Renal cortical epithelial cell (primary cell): ENCODE measurements around the gene CCDC73. TPM values are rescaled to one million over a fixed set of nuclear protein-coding genes. Genes with fewer than 3 reads are reported as not detected.
"Not testable (repeated sequence)": the region's sequence is repeated elsewhere in the genome, so short reads cannot be mapped to it uniquely, and the experiment has no call there.

ENCODE experiments used
- DNase-seq: peaks from one replicate; pipeline ENCODE4 v3.0.0-alpha.2; 2011; ENCODE audit warnings: low read depth
- total RNA-seq: library from RNA; depleted of rRNA; stranded (reverse); fragments of >200 nt; gene quantifications from 2 replicates; pipeline ENCODE4 v1.2.3, GENCODE V29; 2014

CCDC73 gene
- total RNA-seq = 0.17 and 0.30 TPM in 2 replicates

- DNase-seq = no peak
These were observed at the start of gene CCDC73 for GRCh38 chr11:32794439-32794838. TSS of gene CCDC73 (minus strand) at chr11:32794662. CDS start at chr11:32760243, 34,419 bp downstream.

GRCh38 chr11:32843544-32843943, 49.1 kb upstream of the CCDC73 start:
- DNase-seq = no peak

GRCh38 chr11:32840587-32840986, 46.1 kb upstream of the CCDC73 start:
- DNase-seq = peak; percentile 61

GRCh38 chr11:32839308-32839707, 44.8 kb upstream of the CCDC73 start:
- DNase-seq = no peak

GRCh38 chr11:32838505-32839274, 44.2 kb upstream of the CCDC73 start:
- DNase-seq = peak; percentile 89

DNA sequence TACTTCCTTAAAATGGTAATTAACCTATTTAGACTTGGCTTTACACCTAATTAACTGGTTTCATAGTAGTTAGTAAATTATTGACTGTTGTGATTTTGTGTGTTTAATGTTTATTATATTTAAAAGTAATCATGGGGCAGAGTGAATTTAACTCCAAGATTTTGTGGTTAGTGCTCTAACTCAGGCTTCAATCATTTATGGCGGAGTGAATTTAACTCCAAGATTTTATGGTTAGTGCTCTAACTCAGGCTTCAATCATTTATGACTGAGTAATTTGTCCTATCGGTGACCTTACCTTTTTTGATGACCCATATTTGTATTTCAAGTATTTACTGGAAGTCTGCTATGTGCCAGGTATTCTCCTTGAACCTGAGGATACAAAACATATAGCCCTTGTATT, 42.5 kb upstream of the CCDC73 start:
- DNase-seq = peak; percentile 56

DNA sequence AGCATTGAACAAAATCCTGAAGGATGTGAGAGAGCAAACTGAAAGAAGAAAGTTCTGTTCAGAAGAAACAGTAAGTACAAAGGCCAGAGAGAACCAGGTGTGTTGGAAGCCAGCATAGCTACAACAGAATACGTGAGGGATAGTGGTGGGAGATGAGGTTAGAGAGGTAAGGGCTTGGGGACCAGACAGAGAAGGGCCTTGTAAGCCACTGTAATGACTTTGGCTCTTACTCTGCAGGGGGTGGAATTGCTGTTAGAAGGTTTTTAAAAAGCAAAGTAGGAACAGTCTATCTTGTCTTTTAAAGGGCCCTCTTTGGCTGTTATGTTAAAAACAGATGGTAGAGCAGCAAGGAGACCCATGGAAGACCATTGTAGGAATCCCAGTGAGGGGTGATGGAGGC, 39.5 kb upstream of the CCDC73 start:
- DNase-seq = no peak

- peak; percentile 89 for DNase-seq
These were observed 36.8 kb upstream of the CCDC73 start for GRCh38 chr11:32831221-32831620.

GRCh38 chr11:32830796-32831195, 36.3 kb upstream of the CCDC73 start:
- peak; percentile 32 for DNase-seq

- peak; percentile 90 for DNase-seq
These were observed 35.9 kb upstream of the CCDC73 start for GRCh38 chr11:32830413-32830738.

DNA sequence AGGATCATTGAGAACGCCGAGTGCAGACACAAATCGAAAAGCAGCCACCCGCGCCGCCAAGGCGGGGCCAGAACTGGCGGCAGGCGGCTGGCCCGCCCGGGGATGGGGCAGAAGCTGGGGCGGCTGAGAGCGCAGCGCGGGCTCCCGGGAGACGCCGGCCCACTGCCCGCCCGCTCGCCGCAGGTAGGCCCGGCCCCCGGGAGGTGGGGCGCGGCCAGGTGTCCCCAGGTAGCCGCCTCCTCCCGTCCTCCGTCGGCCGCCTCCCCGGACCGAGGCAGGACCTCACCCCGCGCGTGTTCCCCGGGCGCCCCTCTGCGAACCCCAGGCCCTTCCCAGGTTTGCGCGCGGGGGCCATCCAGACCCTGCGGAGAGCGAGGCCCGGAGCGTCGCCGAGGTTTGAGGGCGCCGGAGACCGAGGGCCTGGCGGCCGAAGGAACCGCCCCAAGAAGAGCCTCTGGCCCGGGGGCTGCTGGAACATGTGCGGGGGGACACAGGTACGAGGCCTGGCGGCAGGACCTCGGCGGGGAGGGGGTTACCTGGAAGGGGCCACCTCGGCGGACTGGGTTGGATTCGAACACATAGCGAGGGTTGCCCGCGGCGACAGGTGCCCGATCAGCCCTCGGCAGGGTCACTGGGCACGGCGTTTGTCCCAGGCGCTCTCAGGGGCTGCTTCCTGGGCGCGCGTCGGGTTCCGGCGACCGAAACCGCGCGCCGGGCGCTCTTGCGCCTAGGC, 35.4 kb upstream of the CCDC73 start, which contains the start of gene PRRG4:
TSS of gene PRRG4 (plus strand) at position 248 of the 733 bp plus-strand sequence. CDS start 603 bp downstream, outside the sequence.
- peak; percentile 61 for DNase-seq

DNA sequence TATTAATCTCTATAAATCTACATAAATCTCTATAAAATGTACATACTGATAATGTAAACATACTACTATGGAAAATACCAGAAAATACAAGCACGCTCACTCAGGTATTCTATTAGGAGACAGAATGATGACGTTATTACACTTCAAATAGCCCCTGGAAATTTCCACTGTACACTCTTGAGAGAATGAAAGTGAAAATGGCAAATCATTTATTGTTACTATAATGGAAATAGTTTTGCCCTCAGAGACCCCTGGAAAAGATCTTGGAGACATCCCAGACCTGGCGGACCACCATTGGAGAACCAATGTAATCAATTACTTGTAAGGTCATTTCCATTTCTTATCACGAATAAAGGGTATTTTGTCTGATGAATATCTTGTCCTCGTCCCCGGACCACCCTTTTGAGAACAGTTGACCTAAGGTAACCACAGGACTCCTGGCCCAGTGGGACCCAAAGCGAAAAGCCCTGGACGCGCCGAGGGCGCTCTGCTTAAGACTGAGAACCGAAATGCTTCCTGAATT, 34.8 kb upstream of the CCDC73 start:
- DNase-seq = peak; percentile 57

DNA sequence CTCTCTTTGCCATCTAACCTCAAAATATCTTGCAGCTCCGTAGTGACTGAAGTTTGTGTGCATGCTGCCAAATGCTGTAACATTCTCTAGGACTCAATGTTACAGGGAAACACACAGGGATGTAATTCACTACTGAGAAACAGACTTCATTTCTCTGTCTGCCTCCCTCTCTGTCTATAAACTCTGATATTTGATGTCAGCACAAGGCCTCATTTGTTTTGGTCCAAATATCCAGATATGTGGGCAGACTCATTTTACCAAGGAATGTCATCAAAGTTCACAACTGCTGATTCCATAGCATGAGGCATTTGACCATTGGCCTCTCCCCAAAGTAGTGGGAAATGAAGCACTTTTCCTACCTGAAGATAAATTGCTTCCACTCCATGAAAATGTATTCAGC, 32.8 kb upstream of the CCDC73 start:
- no peak for DNase-seq

DNA sequence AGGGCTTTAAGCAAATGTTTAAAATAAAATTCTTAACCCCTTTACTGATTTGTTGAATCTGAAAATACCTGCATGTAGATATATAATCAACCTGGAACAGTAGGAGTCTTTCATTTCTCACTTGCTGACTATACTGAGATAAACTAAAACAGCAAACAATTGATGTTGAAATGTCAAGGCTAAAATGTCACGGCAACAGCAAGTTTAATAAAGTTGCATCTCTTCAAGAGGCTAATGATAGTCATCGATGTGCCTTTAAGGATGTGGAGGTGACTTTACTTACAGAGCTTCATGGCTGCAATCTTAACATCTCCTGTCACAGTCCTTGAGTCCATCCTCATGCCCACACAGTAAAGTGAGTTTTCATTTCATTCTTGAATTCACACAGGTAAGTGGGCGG, 31.7 kb upstream of the CCDC73 start:
- no peak for DNase-seq

DNA sequence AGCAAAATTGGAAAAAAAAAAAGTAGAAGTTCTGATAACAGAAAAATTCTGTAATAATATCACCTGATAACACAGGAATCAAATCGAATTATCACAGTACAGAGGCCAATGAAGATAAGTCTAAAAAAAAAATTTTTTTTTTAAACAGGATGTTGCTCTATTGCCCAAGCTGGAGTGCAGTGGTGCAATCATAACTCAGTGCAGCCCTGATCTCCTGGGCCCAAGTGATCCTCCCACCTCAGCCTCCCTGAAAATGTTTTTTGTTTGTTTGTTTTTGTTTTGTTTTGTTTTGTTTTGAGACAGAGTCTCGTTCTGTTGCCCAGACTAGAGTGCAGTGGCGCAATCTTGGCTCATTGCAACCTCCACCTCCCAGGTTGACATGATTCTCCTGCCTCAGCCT, 29.2 kb upstream of the CCDC73 start:
- not testable (repeated sequence) for DNase-seq

DNA sequence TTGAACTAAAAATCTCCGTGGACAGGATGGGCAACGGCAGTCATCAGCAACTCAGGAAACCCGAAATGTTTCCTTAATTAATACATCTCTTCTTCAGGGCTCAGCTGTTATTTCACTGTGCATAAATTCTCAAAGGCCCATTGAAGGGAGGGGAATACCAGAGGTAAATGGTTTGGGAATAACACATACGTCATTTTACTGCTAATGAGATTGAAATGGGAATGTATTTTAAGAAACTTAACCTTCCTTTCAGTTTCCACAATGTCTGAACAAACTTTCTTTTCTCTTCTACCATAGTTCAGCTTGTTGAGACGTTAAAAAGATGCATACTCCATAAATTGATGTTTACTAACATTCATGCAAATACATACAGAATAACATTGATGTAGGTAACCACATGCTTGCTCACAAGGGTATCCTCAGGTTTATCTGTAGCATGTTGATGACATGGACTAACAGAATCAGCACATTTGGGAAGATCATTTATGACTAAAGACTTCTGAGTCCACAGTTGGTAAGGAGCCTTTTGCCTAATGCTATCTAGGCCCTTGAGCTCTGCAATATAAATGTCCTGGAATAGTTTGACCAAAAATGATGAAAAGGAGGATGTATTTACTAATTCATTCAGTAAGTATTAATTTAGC, 27.6 kb upstream of the CCDC73 start:
- no peak for DNase-seq

DNA sequence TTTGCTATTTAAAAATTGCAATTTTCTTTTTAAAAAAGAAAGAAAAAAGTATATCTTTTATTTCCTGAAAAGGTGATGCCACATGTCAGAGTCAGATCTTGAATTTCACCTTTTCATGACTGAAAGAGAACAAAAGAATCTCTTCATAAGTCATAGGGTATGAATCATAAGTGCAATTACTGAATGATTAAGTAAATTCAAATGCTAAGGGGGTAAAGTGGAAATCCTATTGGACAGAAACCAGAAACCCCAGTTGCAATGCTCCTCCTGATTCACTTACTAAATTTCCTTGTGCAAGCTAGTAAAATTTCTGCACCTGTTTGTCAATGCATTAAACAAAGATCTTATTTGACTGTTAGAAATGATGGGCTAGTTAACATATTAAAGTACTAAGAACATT, 27.1 kb upstream of the CCDC73 start:
- peak; percentile 73 for DNase-seq

- no peak for DNase-seq
These were observed 26.0 kb upstream of the CCDC73 start for GRCh38 chr11:32820497-32820896.

DNA sequence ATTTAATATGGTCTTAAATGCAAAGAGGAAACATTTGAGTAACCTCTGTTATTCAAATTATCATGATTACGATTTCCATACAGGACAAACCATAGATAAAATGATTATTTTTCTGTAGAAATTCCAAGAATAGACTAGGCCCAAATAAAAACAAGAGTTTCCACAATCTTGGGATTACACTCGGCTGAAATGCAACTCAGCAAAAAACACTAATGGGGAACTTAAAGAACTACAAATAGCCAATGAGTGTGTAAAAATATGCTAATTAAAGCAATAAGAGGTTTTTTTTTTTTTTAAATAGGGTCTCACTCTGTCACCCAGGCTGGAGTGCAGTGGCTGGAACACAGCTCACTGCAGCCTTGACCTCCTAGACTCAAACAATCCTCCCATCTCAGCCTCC, 24.7 kb upstream of the CCDC73 start:
- DNase-seq = no peak

GRCh38 chr11:32817852-32818183, 23.4 kb upstream of the CCDC73 start:
- DNase-seq = no peak

- no peak for DNase-seq
These were observed 22.9 kb upstream of the CCDC73 start for GRCh38 chr11:32817181-32817851.

DNA sequence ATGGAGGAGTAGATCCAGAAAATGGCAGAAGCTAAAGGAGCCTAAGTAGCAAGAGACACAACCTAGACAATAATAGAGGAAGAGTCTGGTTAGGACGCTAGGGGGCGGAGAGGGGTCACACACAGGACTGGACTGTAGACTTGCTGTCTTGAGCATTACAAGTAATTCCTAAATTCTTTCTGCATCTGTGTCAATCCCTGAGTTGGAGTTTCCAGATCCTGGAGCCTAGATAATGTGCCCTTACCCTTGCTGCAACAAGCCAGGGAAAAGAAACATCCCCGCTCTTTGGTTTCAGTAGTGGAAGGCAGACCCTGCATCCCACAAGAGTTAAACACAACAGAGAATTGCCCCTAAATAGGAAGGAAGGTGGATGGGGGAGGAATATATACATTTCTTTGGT, 14.9 kb upstream of the CCDC73 start:
- peak; percentile 79 for DNase-seq
